ENCODE results near the gene TMEM258.

TMEM258 gene

GRCh38 chr11:61792310-61793082, at the start of gene TMEM258, which contains the start of gene FEN1:
TSS of gene TMEM258 (minus strand) at chr11:61792599. CDS start at chr11:61792558, 41 bp downstream.
TSS of gene FEN1 (plus strand) at chr11:61792911. CDS start at chr11:61795362, 2,451 bp downstream.
- DNase-seq (ENCODE audit: low read depth): peak; percentile 75

GRCh38 chr11:61841636-61842527, 49.5 kb upstream of the TMEM258 start:
- no peak for DNase-seq (ENCODE audit: low read depth)

GRCh38 chr11:61840371-61840770, 48.0 kb upstream of the TMEM258 start:
- no peak for DNase-seq (ENCODE audit: low read depth)

GRCh38 chr11:61839742-61840141, 47.3 kb upstream of the TMEM258 start:
- DNase-seq (ENCODE audit: low read depth): no peak

- no peak for DNase-seq (ENCODE audit: low read depth)
Measured at GRCh38 chr11:61838921-61839320, 46.5 kb upstream of the TMEM258 start.

GRCh38 chr11:61838501-61838900, 46.1 kb upstream of the TMEM258 start:
- no peak for DNase-seq (ENCODE audit: low read depth)

- DNase-seq (ENCODE audit: low read depth): no peak
Measured at GRCh38 chr11:61837411-61838005, 45.1 kb upstream of the TMEM258 start.

- DNase-seq (ENCODE audit: low read depth): no peak
Measured at GRCh38 chr11:61836193-61836592, 43.8 kb upstream of the TMEM258 start.

- no peak for DNase-seq (ENCODE audit: low read depth)
Measured at GRCh38 chr11:61834278-61835048, 42.1 kb upstream of the TMEM258 start.

- DNase-seq (ENCODE audit: low read depth): no peak
Measured at GRCh38 chr11:61833926-61834277, 41.5 kb upstream of the TMEM258 start.

GRCh38 chr11:61833471-61833870, 41.1 kb upstream of the TMEM258 start:
- no peak for DNase-seq (ENCODE audit: low read depth)

- DNase-seq (ENCODE audit: low read depth): no peak
Measured at GRCh38 chr11:61832754-61833153, 40.4 kb upstream of the TMEM258 start.

- no peak for DNase-seq (ENCODE audit: low read depth)
Measured at GRCh38 chr11:61832207-61832606, 39.8 kb upstream of the TMEM258 start.

- no peak for DNase-seq (ENCODE audit: low read depth)
Measured at GRCh38 chr11:61830237-61831105, 38.1 kb upstream of the TMEM258 start.

- DNase-seq (ENCODE audit: low read depth): no peak
Measured at GRCh38 chr11:61829806-61830205, 37.4 kb upstream of the TMEM258 start.

GRCh38 chr11:61828629-61829407, 36.4 kb upstream of the TMEM258 start:
- DNase-seq (ENCODE audit: low read depth): no peak

GRCh38 chr11:61828379-61828628, 35.9 kb upstream of the TMEM258 start:
- no peak for DNase-seq (ENCODE audit: low read depth)

- no peak for DNase-seq (ENCODE audit: low read depth)
Measured at GRCh38 chr11:61827571-61828378, 35.4 kb upstream of the TMEM258 start, which contains the start of gene FADS2. TSS of gene FADS2 (plus strand) at chr11:61828300. CDS start at chr11:61828391, 91 bp downstream.

GRCh38 chr11:61826930-61827570, 34.7 kb upstream of the TMEM258 start:
- no peak for DNase-seq (ENCODE audit: low read depth)

All from stimulated activated CD8-positive, alpha-beta memory T cell treated with anti-CD3 and anti-CD28 coated beads, Interleukin-7, amount 100 ng/mL, for 24 hours (primary cell).